ENCODE results near the gene RPUSD1.

RPUSD1 gene

GRCh38 chr16:833411-833810 is 45.2 kb upstream of the RPUSD1 start:
- TF ChIP-seq EZH2phosphoT487 (conservative IDR thresholded peaks at IDR 0.05; ENCODE audit: low read length) (no peak), CTCF (IDR thresholded peaks at IDR 0.05; ENCODE audit: insufficient read depth, low read length, poor library complexity, severe bottlenecking) (no peak)
- Histone ChIP-seq H3F3A (ENCODE audit: insufficient read depth) (no peaks in the 10 kb centered on the region), H3K9ac (ENCODE audit: low read length) (no peak overlapping the region), H3K27me3 (ENCODE audit: low read length) (no peaks in the 10 kb centered on the region), H3K27ac (ENCODE audit: low read depth, low read length) (no peak overlapping the region), H3K4me2 (ENCODE audit: low read depth, low read length, poor library complexity, severe bottlenecking) (no peak overlapping the region), H4K20me1 (ENCODE audit: low read depth, low read length) (no peaks in the 10 kb centered on the region), H3K36me3 (ENCODE audit: low read length) (no peaks in the 10 kb centered on the region), H3K79me2 (ENCODE audit: insufficient read depth, low read length) (no peaks in the 10 kb centered on the region), H3K4me3 (ENCODE audit: insufficient read depth, low read length, poor library complexity, severe bottlenecking) (no peak overlapping the region), H3K9me3 (ENCODE audit: insufficient read depth, low read length) (no peaks in the 10 kb centered on the region; the same call in 1 of the 2 replicates), H3K9me2 (replicated peaks; ENCODE audit: insufficient read depth, low read length) (no peaks in the 10 kb centered on the region), H2AFZ (ENCODE audit: low read depth, low read length, severe bottlenecking) (no peak overlapping the region)

GRCh38 chr16:832652-833336 is 44.6 kb upstream of the RPUSD1 start:
- Histone ChIP-seq H3K4me2 (ENCODE audit: low read depth, low read length, poor library complexity, severe bottlenecking) (no peak overlapping the region), H3K9me3 (ENCODE audit: insufficient read depth, low read length) (no peaks in the 10 kb centered on the region; the same call in 1 of the 2 replicates), H3F3A (ENCODE audit: insufficient read depth) (no peaks in the 10 kb centered on the region), H3K9ac (ENCODE audit: low read length) (no peak overlapping the region), H3K4me3 (ENCODE audit: insufficient read depth, low read length, poor library complexity, severe bottlenecking) (no peak overlapping the region), H3K36me3 (ENCODE audit: low read length) (no peaks in the 10 kb centered on the region), H3K27me3 (ENCODE audit: low read length) (no peaks in the 10 kb centered on the region), H2AFZ (ENCODE audit: low read depth, low read length, severe bottlenecking) (no peak overlapping the region), H3K27ac (ENCODE audit: low read depth, low read length) (no peak overlapping the region), H3K9me2 (replicated peaks; ENCODE audit: insufficient read depth, low read length) (no peaks in the 10 kb centered on the region), H4K20me1 (ENCODE audit: low read depth, low read length) (no peaks in the 10 kb centered on the region), H3K79me2 (ENCODE audit: insufficient read depth, low read length) (no peaks in the 10 kb centered on the region)
- TF ChIP-seq CTCF (IDR thresholded peaks at IDR 0.05; ENCODE audit: insufficient read depth, low read length, poor library complexity, severe bottlenecking) (no peak), EZH2phosphoT487 (conservative IDR thresholded peaks at IDR 0.05; ENCODE audit: low read length) (no peak)

GRCh38 chr16:831571-832413 is 43.6 kb upstream of the RPUSD1 start:
- Histone ChIP-seq H3F3A (ENCODE audit: insufficient read depth) (no peaks in the 10 kb centered on the region), H3K9me3 (ENCODE audit: insufficient read depth, low read length) (no peaks in the 10 kb centered on the region; the same call in 1 of the 2 replicates), H3K79me2 (ENCODE audit: insufficient read depth, low read length) (no peaks in the 10 kb centered on the region), H3K9me2 (replicated peaks; ENCODE audit: insufficient read depth, low read length) (no peaks in the 10 kb centered on the region), H3K4me3 (ENCODE audit: insufficient read depth, low read length, poor library complexity, severe bottlenecking) (no peak overlapping the region), H3K27ac (ENCODE audit: low read depth, low read length) (no peak overlapping the region), H3K27me3 (ENCODE audit: low read length) (no peaks in the 10 kb centered on the region), H3K36me3 (ENCODE audit: low read length) (no peaks in the 10 kb centered on the region), H3K4me2 (ENCODE audit: low read depth, low read length, poor library complexity, severe bottlenecking) (no peak overlapping the region), H3K9ac (ENCODE audit: low read length) (no peak overlapping the region), H4K20me1 (ENCODE audit: low read depth, low read length) (no peaks in the 10 kb centered on the region), H2AFZ (ENCODE audit: low read depth, low read length, severe bottlenecking) (no peak overlapping the region)
- TF ChIP-seq CTCF (IDR thresholded peaks at IDR 0.05; ENCODE audit: insufficient read depth, low read length, poor library complexity, severe bottlenecking) (no peak), EZH2phosphoT487 (conservative IDR thresholded peaks at IDR 0.05; ENCODE audit: low read length) (no peak)
